ENCODE results near the gene SPOUT1. TPM values are rescaled to one million over a fixed set of nuclear protein-coding genes. Genes with fewer than 3 reads are reported as not detected.

The SPOUT1 gene
- total RNA-seq, 1 donor from 2014 or later: 62.1 TPM

GRCh38 chr9:128840524-128840923 is 10.9 kb upstream of the SPOUT1 start:
- DNase-seq (ENCODE audit: low spot score): no peak
- no peaks in the 10 kb centered on the region for H3K9me3 Mint-ChIP-seq (ENCODE audit: unreplicated experiment)
- no peak overlapping the region for H3K27ac Mint-ChIP-seq (ENCODE audit: unreplicated experiment)
- peaks cover 6% of the 10 kb centered on the region for H3K27me3 Mint-ChIP-seq (ENCODE audit: unreplicated experiment)
- H3K36me3 Mint-ChIP-seq (ENCODE audit: low read depth, unreplicated experiment): no peaks in the 10 kb centered on the region
- no peak for TF ChIP-seq CTCF (IDR thresholded peaks at IDR 0.05; ENCODE audit: unreplicated experiment)
- H3K4me1 Mint-ChIP-seq (ENCODE audit: unreplicated experiment): no peaks in the 10 kb centered on the region
- H3K4me3 Mint-ChIP-seq (ENCODE audit: unreplicated experiment): no peak overlapping the region

- no peak for DNase-seq (ENCODE audit: low spot score)
- Mint-ChIP-seq H3K4me1 (ENCODE audit: unreplicated experiment) (no peaks in the 10 kb centered on the region), H3K36me3 (ENCODE audit: low read depth, unreplicated experiment) (peaks cover 4% of the 10 kb centered on the region), H3K9me3 (ENCODE audit: unreplicated experiment) (no peaks in the 10 kb centered on the region), H3K27me3 (ENCODE audit: unreplicated experiment) (peaks cover 5% of the 10 kb centered on the region), H3K27ac (ENCODE audit: unreplicated experiment) (no peak overlapping the region), H3K4me3 (ENCODE audit: unreplicated experiment) (no peak overlapping the region)
- no peak for TF ChIP-seq CTCF (IDR thresholded peaks at IDR 0.05; ENCODE audit: unreplicated experiment)
These were observed 8.7 kb upstream of the SPOUT1 start for GRCh38 chr9:128838338-128838737.

GRCh38 chr9:128836509-128837145 is 7.0 kb upstream of the SPOUT1 start:
- no peak overlapping the region for H3K4me3 Mint-ChIP-seq (ENCODE audit: unreplicated experiment)
- DNase-seq (ENCODE audit: low spot score): no peak
- no peaks in the 10 kb centered on the region for H3K9me3 Mint-ChIP-seq (ENCODE audit: unreplicated experiment)
- peaks cover 4% of the 10 kb centered on the region for H3K36me3 Mint-ChIP-seq (ENCODE audit: low read depth, unreplicated experiment)
- no peak for TF ChIP-seq CTCF (IDR thresholded peaks at IDR 0.05; ENCODE audit: unreplicated experiment)
- no peak overlapping the region for H3K27ac Mint-ChIP-seq (ENCODE audit: unreplicated experiment)
- peaks cover 12% of the 10 kb centered on the region for H3K27me3 Mint-ChIP-seq (ENCODE audit: unreplicated experiment)
- no peaks in the 10 kb centered on the region for H3K4me1 Mint-ChIP-seq (ENCODE audit: unreplicated experiment)

GRCh38 chr9:128835246-128836210 is 5.9 kb upstream of the SPOUT1 start:
- DNase-seq (ENCODE audit: low spot score): no peak
- Mint-ChIP-seq H3K4me1 (ENCODE audit: unreplicated experiment) (no peaks in the 10 kb centered on the region), H3K27ac (ENCODE audit: unreplicated experiment) (no peak overlapping the region), H3K36me3 (ENCODE audit: low read depth, unreplicated experiment) (peaks cover 4% of the 10 kb centered on the region), H3K4me3 (ENCODE audit: unreplicated experiment) (no peak overlapping the region), H3K9me3 (ENCODE audit: unreplicated experiment) (no peaks in the 10 kb centered on the region), H3K27me3 (ENCODE audit: unreplicated experiment) (peaks cover 7% of the 10 kb centered on the region)
- no peak for TF ChIP-seq CTCF (IDR thresholded peaks at IDR 0.05; ENCODE audit: unreplicated experiment)

- DNase-seq (ENCODE audit: low spot score): no peak
- H3K9me3 Mint-ChIP-seq (ENCODE audit: unreplicated experiment): no peaks in the 10 kb centered on the region
- H3K4me1 Mint-ChIP-seq (ENCODE audit: unreplicated experiment): peaks cover 5% of the 10 kb centered on the region
- no peak overlapping the region for H3K27ac Mint-ChIP-seq (ENCODE audit: unreplicated experiment)
- no peak overlapping the region for H3K4me3 Mint-ChIP-seq (ENCODE audit: unreplicated experiment)
- TF ChIP-seq CTCF (IDR thresholded peaks at IDR 0.05; ENCODE audit: unreplicated experiment): no peak
- peaks cover 8% of the 10 kb centered on the region for H3K36me3 Mint-ChIP-seq (ENCODE audit: low read depth, unreplicated experiment)
- H3K27me3 Mint-ChIP-seq (ENCODE audit: unreplicated experiment): peaks cover 7% of the 10 kb centered on the region
These were observed 4.1 kb upstream of the SPOUT1 start for GRCh38 chr9:128833696-128834095.

All from endothelial cell (in vitro differentiated cells).